Astrocyte of the spinal cord (primary cell): ENCODE data around the gene KRT28.

Experiments used
- DNase-seq: peaks from one replicate; pipeline ENCODE4 v3.0.0; 2011; ENCODE audit warnings: low read depth, low spot score
- H3K4me3 ChIP-seq: 2 replicates; pipeline ENCODE4 v1.5.1; 2011; ENCODE audit warnings: low read depth, mild to moderate bottlenecking, low read length, moderate library complexity
- CTCF ChIP-seq: IDR thresholded peaks from 2 replicates; pipeline ENCODE4 v1.5.1; 2012; ENCODE audit warnings: low read depth, mild to moderate bottlenecking, low read length, inconsistent platforms
- in situ Hi-C: cut with HindIII; loops from 2 replicates; pipeline ENCODE4 v1.10.0; 2017; ENCODE audit warnings: low sequenced_read_pairs

The KRT28 gene

GRCh38 chr17:40827746-40828453 is 28.1 kb upstream of the KRT28 start:
- in situ Hi-C loops = no loop called here
- no peak overlapping the region for H3K4me3 ChIP-seq
- no peak for TF ChIP-seq CTCF
- DNase-seq = peak; percentile 70

DNA sequence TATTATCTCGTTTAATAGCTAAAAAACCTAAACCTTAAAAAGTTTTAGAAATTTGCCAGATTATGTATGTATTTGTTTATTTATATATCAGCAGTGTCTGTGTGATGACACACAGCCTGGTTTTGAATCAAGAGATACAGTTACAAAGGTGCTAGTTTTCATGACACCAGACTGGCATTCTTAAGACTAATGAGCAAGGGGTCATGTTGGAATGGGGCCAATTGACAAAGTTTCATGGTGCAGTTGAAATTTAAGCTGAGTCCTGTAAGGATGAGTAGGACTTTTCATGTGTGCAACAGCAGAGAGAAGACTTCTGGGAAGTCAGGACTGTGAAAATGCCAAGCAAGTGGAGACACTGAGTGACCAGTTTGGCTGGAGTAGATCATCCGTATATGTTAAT is 25.8 kb upstream of the KRT28 start:
- H3K4me3 ChIP-seq = no peak overlapping the region
- DNase-seq = no peak
- in situ Hi-C loops = no loop called here
- no peak for TF ChIP-seq CTCF

- no peak for DNase-seq
- in situ Hi-C loops = no loop called here
- H3K4me3 ChIP-seq = no peak overlapping the region
- no peak for TF ChIP-seq CTCF
These were observed 24.5 kb upstream of the KRT28 start for GRCh38 chr17:40824015-40824832.

DNA sequence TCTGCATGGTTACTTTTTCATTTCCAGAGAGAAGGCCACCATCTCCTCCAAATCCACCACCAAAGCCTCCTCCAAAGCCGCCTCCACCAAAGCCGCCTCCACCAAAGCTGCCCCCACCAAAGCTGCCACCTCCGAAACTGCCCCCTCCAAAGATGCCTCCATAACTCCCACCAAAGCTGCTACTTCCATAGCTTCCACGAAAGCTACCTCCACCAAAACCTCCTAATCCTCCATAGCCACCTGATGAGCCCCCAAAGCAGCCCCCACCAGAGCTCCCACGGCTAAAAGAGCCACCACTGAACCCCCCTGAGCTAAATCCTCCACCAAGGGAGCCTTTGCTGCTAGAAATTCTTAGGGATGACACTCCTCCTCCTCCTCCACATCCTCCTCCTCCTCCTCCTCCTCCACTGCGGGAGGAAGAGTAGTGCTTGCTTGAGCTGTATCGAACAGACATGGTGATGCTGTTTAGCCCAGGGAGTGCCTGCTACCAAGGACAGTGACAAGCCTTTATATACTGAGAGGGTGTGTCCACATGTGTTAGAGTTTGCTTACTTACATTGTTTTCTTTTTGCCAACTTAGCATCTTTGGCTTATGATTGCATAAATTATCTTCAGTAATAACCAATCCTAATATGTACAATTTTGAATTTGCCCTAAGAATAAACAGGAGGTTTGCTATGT is 22.5 kb upstream of the KRT28 start, which contains the start of gene KRT10:
KRT10 (minus strand) TSS at position 483 of the 681 bp plus-strand sequence; CDS start at position 454, 29 bp downstream.
- in situ Hi-C loops = no loop called here
- DNase-seq = no peak
- TF ChIP-seq CTCF = no peak
- H3K4me3 ChIP-seq = no peak within 1 kb of the TSS

DNA sequence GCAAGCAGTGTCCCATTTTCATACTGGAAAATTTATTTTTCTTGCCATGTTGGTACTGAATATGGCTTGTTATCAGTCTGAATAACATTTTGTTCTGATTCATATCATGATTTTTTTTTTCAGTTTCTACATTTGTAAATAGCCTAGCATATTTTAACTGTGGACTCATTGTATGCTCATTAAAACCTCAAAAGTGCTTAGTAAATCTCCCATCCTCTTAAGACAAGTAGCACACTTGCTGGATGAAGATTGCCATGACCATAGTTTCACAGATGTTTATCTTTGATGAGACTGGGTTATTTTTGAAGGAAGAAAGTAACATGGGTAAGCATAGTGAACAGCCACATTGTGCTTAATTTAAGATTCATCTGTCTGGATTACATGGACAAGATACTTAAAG is 21.8 kb upstream of the KRT28 start:
- no peak for TF ChIP-seq CTCF
- DNase-seq = no peak
- H3K4me3 ChIP-seq = no peak overlapping the region
- in situ Hi-C loops = no loop called here

- no peak for TF ChIP-seq CTCF
- DNase-seq = no peak
- in situ Hi-C loops = no loop called here
- no peak overlapping the region for H3K4me3 ChIP-seq
These were observed 20.6 kb upstream of the KRT28 start for GRCh38 chr17:40820228-40820838.
